Activated T-helper 17 cell treated with anti-CD3 and anti-CD28 coated beads, Interleukin-2, amount 50 U/mL, for 72 hours (primary cell): Measurements from ENCODE around the gene RTN4R. TPM values are rescaled to one million over a fixed set of nuclear protein-coding genes. Genes with fewer than 3 reads are reported as not detected.

ENCODE experiments used
- ATAC-seq: fragments of 150-1000 bp; cut with Tn5 transposase; replicated peaks from 2 replicates; pipeline ENCODE4 v1.10.0; 2021; ENCODE audit warnings: mild to moderate bottlenecking, moderate library complexity
- H3K27ac Mint-ChIP-seq: one replicate; pipeline ENCODE4 v1.8.0; 2022; ENCODE audit warnings: mixed read lengths
- H3K27me3 Mint-ChIP-seq: one replicate; pipeline ENCODE4 v1.8.0; 2022; ENCODE audit warnings: mixed read lengths
- H3K36me3 Mint-ChIP-seq: one replicate; pipeline ENCODE4 v1.8.0; 2022; ENCODE audit warnings: low read depth, mild to moderate bottlenecking, mixed read lengths
- H3K4me1 Mint-ChIP-seq: one replicate; pipeline ENCODE4 v1.8.0; 2022; ENCODE audit warnings: mixed read lengths
- H3K4me3 Mint-ChIP-seq: one replicate; pipeline ENCODE4 v1.8.0; 2022; ENCODE audit warnings: mild to moderate bottlenecking, mixed read lengths
- H3K9me3 Mint-ChIP-seq: one replicate; pipeline ENCODE4 v1.8.0; 2022; ENCODE audit warnings: mixed read lengths
- total RNA-seq, 2 donors: library from RNA; stranded (reverse); gene quantifications; one replicate each; pipeline ENCODE4 v1.2.3, GENCODE V29; 2022

The RTN4R gene
- total RNA-seq, 2 donors from 2014 or later = 1.4 to 2.6 TPM

DNA sequence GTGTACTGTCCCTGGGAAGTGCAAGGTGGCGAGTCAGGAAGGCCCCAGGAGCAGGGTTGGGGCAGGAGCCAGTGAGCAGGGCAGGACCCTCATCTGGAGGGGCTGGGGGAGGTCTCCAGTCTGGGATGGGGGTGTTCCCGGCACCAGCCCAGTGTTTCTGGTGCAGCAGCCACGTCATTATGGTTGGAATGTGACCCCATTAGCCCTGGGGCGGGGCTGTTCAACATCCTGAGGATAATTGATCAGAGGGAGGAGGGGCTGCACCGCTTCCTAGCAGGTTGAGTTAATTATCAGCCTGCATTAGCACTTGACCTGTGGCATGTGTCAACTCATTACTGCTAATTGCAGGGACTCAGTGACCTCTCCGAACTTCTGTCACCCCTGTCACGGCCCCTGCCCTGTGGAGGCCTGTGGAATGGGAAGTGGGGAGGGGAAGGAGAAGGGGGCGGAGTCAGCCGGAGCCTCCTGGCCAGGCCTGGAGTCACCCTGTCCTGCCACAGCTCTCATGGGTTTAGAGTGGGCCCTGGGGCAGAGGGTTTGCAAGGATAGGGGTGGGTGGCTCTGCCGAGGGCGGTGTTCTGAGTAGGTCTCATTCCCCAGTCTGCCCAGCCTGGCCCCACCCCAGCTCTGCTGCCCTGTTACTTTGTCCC lies 64.4 kb downstream of the RTN4R start:
- ATAC-seq = no peak
- Mint-ChIP-seq H3K27me3 (no peaks in the 10 kb centered on the region), H3K36me3 (no peaks in the 10 kb centered on the region), H3K4me1 (peaks cover 6% of the 10 kb centered on the region), H3K27ac (no peak overlapping the region), H3K4me3 (no peak overlapping the region), H3K9me3 (no peaks in the 10 kb centered on the region)

GRCh38 chr22:20203142-20203551 lies 65.0 kb downstream of the RTN4R start:
- Mint-ChIP-seq H3K9me3 (no peaks in the 10 kb centered on the region), H3K4me1 (peaks cover 7% of the 10 kb centered on the region), H3K27me3 (no peaks in the 10 kb centered on the region), H3K36me3 (no peaks in the 10 kb centered on the region), H3K27ac (no peak overlapping the region), H3K4me3 (no peak overlapping the region)
- ATAC-seq = no peak

- Mint-ChIP-seq H3K27ac (no peak overlapping the region), H3K4me1 (peaks cover 10% of the 10 kb centered on the region), H3K4me3 (no peak overlapping the region), H3K9me3 (no peaks in the 10 kb centered on the region), H3K27me3 (peaks cover 3% of the 10 kb centered on the region), H3K36me3 (no peaks in the 10 kb centered on the region)
- no peak for ATAC-seq
These were observed 66.2 kb downstream of the RTN4R start for GRCh38 chr22:20201837-20202392.

DNA sequence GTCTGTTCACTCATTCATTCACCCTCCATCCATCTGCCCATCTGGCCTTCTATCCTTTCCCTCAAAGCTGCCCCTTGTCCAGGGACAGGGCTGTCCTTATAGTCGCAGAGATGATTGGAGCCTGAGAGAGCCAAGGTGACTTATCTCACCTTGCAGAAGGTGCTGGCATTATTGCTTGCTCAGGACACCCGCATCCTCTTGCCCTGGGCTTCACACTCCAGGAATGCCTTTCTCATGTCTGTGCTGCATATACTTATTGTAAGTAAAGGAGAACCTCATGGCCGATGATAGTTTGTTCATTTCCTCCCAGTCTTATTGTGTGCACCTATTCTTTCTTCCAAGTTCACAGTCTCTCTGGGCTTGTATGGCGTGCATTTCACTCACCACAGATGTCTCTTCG lies 68.2 kb downstream of the RTN4R start:
- peaks cover 4% of the 10 kb centered on the region for H3K4me1 Mint-ChIP-seq

GRCh38 chr22:20199413-20199842 lies 68.7 kb downstream of the RTN4R start:
- no peak overlapping the region for H3K4me3 Mint-ChIP-seq
- no peak for ATAC-seq
- H3K4me1 Mint-ChIP-seq = peaks cover 4% of the 10 kb centered on the region
- H3K27me3 Mint-ChIP-seq = peaks cover 3% of the 10 kb centered on the region
- no peaks in the 10 kb centered on the region for H3K36me3 Mint-ChIP-seq
- no peaks in the 10 kb centered on the region for H3K9me3 Mint-ChIP-seq
- no peak overlapping the region for H3K27ac Mint-ChIP-seq

More for the DNA sequence above, 68.2 kb downstream of the RTN4R start:
- Mint-ChIP-seq H3K27me3 (peaks cover 3% of the 10 kb centered on the region), H3K36me3 (no peaks in the 10 kb centered on the region), H3K27ac (no peak overlapping the region), H3K9me3 (no peaks in the 10 kb centered on the region), H3K4me3 (no peak overlapping the region)
- no peak for ATAC-seq

- Mint-ChIP-seq H3K4me1 (peaks cover 4% of the 10 kb centered on the region), H3K27me3 (peaks cover 3% of the 10 kb centered on the region), H3K36me3 (no peaks in the 10 kb centered on the region), H3K9me3 (no peaks in the 10 kb centered on the region), H3K4me3 (no peak overlapping the region), H3K27ac (no peak overlapping the region)
- ATAC-seq = no peak
These were observed 69.4 kb downstream of the RTN4R start for GRCh38 chr22:20198557-20199319.

GRCh38 chr22:20197407-20198030 lies 70.6 kb downstream of the RTN4R start:
- H3K4me3 Mint-ChIP-seq = no peak overlapping the region
- no peaks in the 10 kb centered on the region for H3K9me3 Mint-ChIP-seq
- peak overlapping the region; percentile 12 for H3K27ac Mint-ChIP-seq
- peaks cover 4% of the 10 kb centered on the region for H3K4me1 Mint-ChIP-seq
- H3K36me3 Mint-ChIP-seq = no peaks in the 10 kb centered on the region
- ATAC-seq = no peak
- H3K27me3 Mint-ChIP-seq = peaks cover 3% of the 10 kb centered on the region

DNA sequence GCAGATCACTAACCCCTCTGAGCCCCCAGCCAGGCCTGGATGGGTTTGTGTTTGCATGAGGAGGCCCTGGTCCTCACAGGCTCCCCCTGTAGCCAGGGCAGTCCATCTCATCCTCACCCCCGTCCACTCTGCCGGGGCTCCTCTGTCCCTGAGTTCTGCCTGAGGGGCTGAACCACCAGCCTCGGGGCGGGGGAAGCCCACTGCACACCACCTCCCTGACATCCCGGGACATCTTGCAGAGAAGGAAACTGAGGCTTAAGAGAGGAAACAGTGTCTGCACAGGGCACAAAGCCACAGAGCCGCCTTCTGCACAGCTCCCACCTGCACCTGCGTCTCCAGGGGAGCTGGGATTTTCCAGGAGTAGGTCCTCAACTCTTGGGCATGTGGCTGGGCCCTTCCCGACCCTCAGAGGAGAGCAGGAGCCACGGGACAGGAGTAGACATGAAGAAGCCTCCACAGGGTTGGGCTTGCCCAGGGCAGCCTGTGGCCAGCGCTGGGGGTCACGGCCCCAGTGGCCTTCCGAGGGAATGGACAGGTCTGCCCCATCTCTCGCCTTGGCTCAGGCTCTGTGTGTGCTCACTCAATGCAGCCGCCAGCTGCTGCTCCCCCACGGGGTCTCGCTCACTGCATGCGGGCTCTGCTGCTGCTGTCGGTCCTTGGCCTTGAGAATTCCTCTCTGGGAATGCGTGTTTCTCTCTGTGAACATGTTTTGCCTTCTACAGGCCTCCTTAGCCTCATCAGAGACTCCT lies 71.8 kb downstream of the RTN4R start:
- no peaks in the 10 kb centered on the region for H3K9me3 Mint-ChIP-seq
- peaks cover 4% of the 10 kb centered on the region for H3K4me1 Mint-ChIP-seq
- ATAC-seq = no peak
- no peak overlapping the region for H3K4me3 Mint-ChIP-seq
- peaks cover 3% of the 10 kb centered on the region for H3K27me3 Mint-ChIP-seq
- no peaks in the 10 kb centered on the region for H3K36me3 Mint-ChIP-seq
- no peak overlapping the region for H3K27ac Mint-ChIP-seq

DNA sequence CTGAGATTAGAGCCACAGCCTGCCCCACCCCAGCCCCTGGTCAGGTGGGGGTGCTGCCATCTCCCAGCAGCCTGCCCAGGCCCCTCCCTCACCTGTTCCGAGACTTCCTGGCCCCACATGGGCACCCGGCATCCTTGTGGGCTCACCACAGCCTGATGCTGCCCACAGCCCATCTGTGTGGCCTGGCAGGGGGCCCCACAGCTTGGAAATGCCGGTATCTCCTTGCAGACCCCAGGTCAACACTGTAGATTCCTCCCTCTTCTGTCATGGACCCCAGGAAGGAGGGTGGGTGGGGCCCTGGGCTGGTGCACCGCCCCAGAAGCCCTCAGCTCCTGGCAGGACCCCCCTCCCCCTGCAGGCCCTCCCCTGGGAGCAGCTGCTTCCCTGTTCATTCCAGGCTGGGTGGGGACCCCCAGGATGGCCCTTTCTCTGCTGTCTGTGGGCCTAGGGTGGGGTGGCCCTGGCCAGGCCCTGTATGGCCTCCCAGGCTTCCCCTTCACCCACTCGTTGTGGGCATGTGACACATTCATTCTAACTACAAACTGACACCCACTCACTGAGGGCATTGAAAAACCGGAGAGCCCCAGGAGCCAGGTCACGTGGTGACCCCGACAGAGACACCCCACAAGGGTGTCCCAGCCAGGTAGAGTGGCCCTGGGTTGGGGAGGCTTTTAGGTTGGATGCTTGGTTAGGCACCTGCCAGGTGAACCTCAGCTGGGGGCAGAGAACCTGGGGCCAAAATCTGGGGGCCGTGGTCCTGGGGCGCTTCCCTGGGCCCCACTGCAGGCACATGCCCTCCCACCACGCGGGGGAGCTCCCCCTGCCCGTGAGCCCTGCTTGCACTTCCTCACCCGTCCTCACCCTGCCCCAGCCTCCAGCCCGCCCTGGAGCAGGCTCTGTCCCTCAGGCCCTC lies 73.2 kb downstream of the RTN4R start:
- Mint-ChIP-seq H3K4me3 (no peak overlapping the region), H3K27ac (no peak overlapping the region), H3K27me3 (peaks cover 3% of the 10 kb centered on the region), H3K4me1 (peaks cover 4% of the 10 kb centered on the region), H3K36me3 (no peaks in the 10 kb centered on the region), H3K9me3 (no peaks in the 10 kb centered on the region)
- ATAC-seq = peak; percentile 18

- Mint-ChIP-seq H3K27me3 (peaks cover 3% of the 10 kb centered on the region), H3K36me3 (no peaks in the 10 kb centered on the region), H3K4me3 (no peak overlapping the region), H3K27ac (no peak overlapping the region), H3K4me1 (peaks cover 4% of the 10 kb centered on the region), H3K9me3 (no peaks in the 10 kb centered on the region)
- no peak for ATAC-seq
These were observed 74.2 kb downstream of the RTN4R start for GRCh38 chr22:20193761-20194494.

GRCh38 chr22:20192972-20193760 lies 75.0 kb downstream of the RTN4R start:
- no peak for ATAC-seq
- Mint-ChIP-seq H3K36me3 (no peaks in the 10 kb centered on the region), H3K4me1 (peaks cover 4% of the 10 kb centered on the region), H3K27me3 (peaks cover 3% of the 10 kb centered on the region), H3K27ac (no peak overlapping the region), H3K9me3 (no peaks in the 10 kb centered on the region), H3K4me3 (no peak overlapping the region)

DNA sequence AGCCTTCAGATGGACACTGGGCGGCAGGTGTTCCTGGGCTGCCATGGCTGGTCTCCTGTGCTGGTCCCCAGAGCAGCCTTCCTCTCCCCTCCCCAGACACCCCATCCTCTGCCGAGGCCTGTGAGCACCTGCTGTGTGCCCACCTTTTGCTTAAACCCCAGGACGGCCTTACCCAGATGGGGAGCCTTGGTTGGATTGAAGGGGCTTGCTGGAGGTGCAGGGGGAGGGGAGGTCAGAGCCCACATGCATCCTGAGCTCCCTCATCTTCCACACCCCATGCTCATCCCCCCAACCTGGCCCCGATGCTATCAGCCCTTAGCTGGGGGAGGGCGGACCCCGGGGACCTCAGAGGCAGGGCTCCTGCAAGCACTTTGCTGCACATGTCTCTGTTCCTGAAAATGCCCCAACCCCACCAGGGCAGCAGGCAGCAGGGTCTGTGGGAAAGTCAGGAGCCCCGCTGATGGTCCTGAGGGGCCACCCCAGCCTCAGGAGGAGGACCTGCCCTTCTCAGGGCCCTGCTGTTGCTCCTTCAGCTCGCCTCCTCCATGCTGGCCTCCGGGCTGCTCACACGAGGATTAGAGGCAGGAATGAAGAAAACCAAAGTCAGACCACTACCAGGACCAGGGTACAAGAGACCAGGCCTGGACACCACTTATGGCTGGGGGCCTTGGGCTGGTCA lies 75.7 kb downstream of the RTN4R start:
- H3K4me3 Mint-ChIP-seq = no peak overlapping the region
- H3K27me3 Mint-ChIP-seq = no peaks in the 10 kb centered on the region
- no peaks in the 10 kb centered on the region for H3K4me1 Mint-ChIP-seq
- no peaks in the 10 kb centered on the region for H3K36me3 Mint-ChIP-seq
- ATAC-seq = no peak
- no peaks in the 10 kb centered on the region for H3K9me3 Mint-ChIP-seq
- no peak overlapping the region for H3K27ac Mint-ChIP-seq
